HK-2 (cell line): ENCODE results near the gene AMFR.
A peak's percentile ranks its signal among the peaks of the same experiment; 100 is the strongest.
"Not testable (repeated sequence)": the region's sequence is repeated elsewhere in the genome, so short reads cannot be mapped to it uniquely, and the experiment has no call there.

Experiments used
- DNase-seq: peaks from one replicate; pipeline ENCODE4 v3.0.0-alpha.2; 2018; ENCODE audit not compliant: unreplicated experiment

Gene AMFR

DNA sequence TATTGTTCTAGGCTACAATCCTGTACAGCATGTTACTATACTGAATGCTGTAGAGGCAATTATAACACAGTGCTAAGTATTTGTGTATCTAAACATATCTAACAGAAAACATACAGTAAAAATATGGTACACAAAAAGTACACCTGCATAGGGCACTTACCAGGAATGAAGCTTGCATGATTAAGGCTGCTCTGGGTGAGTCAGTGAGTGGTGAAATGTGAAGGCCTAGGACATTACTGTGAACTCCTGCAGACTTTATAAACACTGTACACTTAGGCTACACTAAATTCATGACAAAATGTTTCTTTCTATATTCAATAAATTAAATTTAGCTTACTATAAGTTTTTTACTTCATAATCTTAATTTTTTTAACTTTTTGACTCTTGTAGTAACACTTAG, 37.1 kb downstream of the AMFR start:
- no peak for DNase-seq

DNA sequence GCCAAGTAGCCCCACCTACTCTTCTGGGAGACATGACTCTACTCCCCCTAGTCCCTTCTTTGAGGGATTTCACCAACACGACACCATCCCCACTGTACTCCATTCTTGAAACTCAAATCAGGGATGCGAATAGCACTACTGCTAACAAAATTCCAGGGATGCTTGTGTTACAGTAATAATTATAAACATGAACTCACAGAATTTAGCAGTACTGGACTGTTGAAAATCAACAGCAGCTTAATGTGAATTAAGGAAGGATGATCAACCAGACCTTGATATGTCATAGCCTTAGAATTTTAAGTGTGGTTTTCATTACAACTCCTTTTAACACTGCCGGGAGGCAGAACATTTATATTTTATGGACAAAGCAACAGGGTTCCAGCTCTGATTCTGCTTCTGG, 37.9 kb downstream of the AMFR start:
- no peak for DNase-seq

DNA sequence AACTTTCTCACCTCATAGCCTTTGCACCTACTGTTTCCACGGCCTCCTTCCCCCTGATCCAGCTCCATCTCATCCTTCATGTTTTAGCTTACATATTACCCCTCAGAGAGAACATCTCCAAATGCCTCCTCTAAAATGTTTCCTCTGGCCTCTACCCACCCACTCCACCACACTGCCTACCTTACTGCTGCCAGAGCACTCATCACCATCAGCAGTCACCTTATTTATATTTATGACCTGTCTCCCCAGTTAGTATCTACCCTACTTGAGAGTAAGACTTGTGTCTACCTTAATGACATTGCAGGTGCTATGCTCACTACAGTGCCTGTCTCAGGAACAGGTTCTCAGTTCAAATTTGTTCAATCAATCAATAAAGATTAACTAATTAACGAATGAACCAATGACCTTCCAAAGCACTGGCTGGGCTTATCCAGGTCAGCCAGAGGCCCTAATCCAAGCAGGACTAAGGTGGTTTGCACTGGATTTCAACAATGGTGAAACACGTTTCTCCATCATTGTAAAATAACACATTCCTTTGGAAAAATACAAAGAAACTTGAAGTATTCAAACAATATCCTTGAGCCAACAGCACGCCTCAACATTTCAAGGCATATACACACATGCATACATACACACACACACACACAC, 41.1 kb downstream of the AMFR start:
- no peak for DNase-seq

DNA sequence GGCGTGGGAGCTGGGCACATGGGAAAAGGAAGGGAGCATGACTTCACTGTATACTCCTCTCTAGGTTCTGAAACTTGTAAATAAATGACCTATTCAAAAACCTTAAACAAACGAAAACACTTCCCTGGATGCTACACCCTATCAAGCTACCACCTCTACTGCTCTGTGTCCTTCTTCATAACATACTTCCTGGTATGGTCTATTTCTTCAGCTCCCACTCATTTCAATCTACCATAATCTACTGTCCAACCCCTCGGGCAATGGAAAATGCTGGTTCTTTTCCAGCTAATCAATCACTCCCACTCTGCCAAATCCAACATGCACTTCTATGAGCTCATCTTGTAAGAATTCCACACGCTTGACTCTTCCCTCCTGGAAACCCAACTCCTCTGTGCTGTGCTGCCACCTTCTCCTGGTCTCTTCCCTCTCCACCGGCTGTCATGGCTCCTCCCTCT, 42.4 kb downstream of the AMFR start:
- peak; percentile 56 for DNase-seq

DNA sequence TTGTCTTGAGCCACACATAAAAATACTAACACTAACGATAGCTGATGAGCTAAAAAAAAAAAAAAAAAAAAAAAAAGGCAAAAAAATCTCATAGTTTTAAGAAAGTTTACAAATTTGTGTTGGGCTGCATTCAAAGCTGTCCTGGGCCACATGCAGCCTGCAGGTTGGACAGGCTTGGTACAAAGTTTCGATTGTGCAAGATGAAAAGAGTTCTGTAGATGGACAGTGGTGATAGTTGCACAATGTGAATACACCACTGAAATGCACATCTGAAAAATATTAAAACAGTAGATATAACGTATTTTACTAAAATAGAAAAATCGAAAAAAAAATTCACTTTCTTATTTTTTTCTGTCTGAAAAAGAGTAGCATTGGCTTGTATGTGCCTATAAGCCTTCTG, 42.9 kb downstream of the AMFR start:
- DNase-seq: no peak

DNA sequence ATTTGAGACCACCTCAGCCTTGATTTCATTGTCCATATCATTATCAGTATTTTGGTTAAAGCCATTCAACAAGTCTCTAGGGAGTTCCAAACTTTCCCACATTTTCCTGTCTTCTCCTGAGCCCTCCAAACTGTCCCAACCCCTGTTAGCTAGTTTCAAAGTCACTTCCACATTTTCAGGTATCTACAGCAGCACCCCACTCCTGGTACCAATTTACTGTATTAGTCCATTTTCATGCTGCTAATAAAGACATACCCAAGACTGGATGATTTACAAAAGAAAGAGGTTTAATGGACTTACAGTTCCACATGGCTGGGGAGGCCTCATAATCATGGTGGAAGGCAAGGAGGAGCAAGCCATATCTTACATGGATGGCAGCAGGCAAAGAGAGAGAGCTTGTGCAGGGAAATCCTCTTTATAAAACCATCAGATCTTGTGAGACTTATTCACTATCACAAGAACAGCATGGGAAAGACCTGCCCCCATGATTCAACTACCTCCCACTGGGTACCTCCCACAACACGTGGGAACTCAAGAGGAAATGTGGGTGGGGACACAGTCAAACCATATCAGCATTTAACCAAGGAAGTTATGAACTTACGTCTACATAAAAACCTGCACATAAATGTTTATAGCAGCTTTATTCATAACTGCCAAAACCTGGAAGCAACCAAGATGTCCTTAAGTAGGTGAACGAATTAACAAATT, 44.4 kb downstream of the AMFR start:
- DNase-seq: not testable (repeated sequence)

DNA sequence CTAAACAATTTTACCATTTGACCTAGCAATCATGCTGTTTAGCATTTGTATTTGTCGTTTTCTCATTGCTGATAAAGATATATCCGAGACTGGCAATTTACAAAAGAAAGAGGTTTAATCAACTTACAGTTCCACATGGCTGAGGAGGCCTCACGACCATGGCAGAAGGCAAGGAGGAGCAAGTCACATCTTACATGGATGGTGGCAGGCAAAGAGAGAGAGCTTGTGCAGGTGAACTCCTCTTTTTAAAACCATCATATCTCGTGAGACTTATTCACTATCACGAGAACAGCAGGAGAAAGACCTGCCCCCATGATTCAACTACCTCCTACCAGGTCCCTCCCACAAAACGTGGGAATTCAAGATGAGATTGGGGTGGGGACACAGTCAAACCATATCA, 46.3 kb downstream of the AMFR start:
- DNase-seq: not testable (repeated sequence)

DNA sequence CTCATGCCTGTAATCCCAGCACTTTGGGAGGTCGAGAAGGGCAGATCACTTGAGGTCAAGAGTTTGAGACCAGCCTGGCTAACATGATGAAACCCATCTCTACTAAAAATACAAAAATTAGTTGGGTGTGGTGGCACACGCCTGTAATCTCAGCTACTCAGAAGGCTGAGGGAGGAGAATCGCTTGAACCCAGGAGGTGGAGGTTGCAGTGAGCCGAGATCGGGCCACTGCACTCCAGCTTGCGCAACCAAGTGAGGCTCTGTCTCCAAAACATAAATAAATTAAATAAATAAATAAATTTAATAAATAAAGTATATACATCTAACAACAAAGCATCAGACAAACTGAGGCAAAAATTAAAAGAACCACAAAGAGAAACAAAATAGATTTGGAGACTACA, 49.6 kb downstream of the AMFR start:
- DNase-seq: not testable (repeated sequence)

DNA sequence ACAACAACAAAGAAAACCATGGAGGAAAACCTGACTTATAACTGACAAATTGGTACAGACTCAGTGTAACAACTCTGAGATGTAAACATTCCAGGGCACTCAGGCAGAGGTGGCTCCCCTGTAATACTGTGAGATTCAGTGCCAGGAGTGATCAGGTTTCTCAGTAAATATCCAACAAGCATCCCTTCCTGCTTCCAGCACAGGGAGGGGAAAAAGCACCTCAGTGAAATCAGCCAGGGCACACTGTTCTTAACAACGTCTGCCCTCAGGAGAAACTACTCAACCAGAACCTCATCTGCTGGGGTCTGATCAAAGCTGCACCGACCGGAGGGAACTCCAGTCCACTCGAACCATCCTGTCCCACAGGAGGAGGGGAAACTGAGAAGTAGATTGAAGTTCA, 52.3 kb downstream of the AMFR start:
- no peak for DNase-seq

DNA sequence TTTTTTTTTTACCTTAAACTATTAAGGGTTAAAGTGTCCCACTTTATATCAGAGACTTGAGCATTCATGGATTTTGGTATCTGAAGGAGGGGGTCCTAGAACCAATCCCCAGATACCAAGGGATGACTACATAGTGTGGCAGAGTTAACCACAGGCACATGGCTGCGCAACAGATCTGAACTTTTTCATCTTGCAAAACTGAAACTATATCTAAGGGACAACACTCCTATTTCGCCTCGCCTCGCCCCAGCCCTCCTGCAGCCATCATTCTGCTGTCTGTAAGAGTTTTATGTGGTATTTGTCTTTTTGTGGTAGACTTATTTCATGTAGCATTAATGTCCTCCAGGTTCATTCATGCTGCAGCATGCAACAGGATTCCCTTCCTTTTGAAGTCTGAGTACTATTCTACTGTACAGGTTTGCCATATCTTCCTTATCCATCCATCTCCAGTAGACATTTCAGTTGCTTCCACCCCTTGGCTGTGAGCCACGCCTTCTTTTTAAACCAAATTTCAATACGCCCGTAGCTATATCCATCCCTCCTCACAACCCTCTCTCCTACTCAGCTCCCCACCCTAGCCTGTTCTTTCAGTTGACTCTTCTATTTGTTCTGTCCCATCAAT, 53.2 kb downstream of the AMFR start:
- DNase-seq: no peak

DNA sequence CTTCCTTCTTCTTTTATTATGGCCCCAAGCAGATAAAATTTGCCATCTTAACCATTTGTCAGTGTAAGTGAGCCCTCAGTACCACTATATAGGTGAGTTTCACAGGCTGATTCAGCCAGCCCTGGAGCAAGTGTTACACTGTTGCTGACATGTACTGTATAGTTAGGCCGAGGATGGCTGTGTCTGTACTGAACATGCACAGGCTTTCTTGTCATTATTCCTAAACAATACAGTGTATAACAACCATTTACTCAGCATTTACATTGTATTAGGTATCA, 53.7 kb downstream of the AMFR start:
- no peak for DNase-seq

DNA sequence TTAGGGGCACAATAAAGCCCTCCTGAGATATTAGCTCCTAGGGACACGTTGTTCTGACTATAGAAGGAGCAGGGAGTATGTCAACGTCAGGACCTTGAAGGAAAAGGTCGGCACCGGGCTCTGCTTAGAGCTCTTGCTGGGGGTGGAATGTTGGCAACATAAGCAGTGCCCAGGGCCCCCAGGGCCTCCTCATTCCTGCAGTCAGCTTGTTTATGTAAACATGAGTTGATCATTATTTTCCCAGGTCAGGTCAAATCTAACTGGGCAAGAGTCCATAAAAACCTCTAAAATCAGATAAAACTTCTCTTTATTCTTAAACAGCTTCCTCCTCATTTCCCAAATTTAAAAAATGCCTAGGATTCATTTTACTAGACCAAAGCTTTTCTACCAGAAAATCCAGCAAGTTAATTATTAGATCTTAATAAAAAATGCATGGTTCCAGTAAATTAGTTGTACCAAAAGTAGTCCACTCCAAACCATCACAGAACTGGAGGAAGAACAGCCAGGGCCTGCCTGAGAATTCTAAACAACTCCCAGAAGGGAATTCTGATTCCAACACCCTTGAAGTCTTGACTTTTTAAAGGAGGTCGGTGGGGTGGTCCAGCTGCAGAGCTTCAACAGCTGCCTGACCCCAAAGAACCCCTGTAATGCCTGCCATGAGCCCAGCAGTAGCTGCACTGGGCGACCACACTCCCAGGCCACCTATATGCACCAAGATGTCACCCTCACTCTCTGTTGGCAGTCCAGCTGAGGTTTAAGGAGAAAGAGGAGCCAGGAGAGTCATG, 54.3 kb downstream of the AMFR start:
- DNase-seq: no peak

DNA sequence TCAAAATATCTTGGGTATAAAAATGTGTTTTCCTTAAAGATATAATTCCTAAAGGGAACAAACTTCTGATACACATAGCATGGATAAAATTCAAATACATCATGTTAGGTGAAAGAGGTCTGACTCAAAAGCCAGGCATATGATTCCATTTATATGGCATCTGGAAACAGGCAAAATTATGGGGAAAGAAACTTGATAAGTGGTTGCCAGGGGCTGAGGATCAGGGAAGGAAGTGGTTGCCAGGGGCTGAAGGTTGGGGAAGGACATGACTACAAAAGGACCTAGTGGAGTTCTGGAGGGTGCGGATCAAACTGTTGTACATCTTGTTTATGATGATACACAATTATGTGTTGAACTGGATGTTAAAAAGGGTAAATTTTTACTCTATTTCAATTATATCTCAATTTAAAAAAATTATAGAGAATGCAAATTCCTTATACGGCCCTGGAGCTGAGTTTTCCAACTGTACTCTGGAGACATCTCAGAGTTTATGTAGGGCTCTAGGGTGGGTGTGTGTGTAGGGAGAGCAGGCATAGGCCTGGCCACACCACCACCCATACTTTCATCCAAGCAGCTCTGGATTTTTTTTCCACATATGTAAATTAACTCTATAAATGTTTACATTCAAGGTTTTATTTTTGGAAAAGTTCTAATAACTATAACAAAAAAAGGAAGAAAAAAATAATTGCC, 55.0 kb downstream of the AMFR start:
- no peak for DNase-seq

DNA sequence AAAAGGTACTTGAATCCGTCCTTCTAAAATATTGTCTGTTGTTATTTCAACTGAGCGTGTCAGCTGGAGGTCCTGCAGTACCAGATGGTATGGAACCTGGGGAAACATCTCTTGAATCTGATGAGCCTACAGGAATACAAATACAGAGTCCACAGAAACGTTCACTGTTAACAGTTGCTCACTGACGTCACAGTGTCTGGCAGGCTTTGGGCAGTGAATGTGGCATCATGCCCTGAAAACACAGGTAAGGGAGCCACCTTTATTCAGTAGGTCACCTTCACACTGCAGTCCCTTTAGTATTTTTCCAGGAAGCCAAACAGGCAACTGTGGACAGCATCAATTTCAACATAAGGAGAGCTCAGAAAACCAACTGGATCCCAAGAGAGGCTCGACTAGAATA, 56.1 kb downstream of the AMFR start:
- no peak for DNase-seq

DNA sequence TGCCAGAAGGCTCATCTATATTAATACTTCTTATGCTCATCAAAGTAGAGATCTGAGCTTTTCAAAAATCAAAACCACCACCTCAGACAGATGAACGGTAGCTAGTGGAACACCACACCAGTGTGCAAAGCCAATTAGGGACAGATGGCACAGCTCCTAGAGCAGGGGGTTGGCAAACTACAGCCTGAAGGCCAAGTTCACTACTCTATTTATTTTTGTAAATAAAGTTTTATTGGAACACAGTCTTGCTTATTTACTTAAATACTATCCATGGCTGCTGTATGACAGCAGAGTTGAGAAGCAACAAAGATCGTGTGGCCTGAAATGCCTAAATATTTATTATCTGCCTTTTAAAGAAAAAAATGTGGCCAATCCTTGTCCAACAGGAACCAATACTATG, 56.8 kb downstream of the AMFR start:
- no peak for DNase-seq

DNA sequence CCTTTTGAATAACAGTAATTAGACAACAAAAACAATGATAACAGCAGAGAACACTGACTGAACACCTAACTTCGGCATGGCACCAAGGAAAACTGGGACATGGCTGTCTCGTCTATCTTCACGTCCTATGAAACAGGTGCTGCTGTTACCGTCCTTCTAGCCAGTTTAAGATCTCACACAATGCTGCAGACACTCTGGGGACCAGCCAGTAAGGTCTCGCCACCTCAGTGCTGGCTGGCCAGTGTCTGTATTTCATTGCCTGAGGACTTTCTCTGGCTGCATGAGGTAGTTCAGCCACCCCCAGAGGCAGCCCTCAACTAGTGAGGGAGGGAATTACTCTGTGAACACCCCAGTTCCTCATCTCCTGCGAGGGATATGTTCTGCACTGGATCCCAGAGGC, 57.6 kb downstream of the AMFR start:
- DNase-seq: no peak

DNA sequence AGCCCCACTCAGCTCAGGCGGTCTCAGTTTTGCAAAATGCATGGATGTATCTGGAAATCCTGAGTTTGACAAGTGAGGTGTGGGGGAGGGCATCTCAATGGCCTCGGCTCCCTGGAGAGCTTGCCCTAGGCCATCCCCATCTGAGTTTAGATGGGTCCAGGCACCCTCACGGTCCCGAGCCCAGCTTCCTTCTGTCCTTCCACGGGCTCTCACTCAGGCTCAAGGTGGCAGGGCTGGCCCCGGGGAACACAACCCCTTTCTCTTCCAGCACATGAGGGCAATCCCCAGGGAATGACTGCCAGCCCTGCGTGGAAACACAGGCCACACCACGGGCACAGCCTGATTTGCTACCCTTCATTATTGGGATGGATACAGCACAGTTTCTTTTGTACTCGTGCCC, 58.4 kb downstream of the AMFR start:
- no peak for DNase-seq

DNA sequence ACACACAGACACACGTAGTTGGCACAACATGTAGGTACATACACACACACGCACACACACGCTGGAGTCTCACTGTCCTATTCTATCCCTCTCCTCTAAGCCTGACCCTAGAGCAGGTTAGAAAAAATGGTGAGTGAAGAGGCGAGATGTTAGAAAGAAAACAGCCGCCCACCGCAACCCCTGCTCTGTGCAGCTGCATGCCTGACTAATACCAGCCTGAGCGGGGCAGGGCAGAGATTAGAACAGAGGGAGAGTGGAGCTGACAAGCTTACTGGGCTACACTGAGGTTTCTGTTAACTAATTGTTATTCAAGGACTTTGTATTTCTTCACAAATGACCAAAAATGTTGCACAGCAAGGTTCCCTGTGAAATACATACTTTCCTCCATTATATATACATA, 59.8 kb downstream of the AMFR start:
- no peak for DNase-seq

DNA sequence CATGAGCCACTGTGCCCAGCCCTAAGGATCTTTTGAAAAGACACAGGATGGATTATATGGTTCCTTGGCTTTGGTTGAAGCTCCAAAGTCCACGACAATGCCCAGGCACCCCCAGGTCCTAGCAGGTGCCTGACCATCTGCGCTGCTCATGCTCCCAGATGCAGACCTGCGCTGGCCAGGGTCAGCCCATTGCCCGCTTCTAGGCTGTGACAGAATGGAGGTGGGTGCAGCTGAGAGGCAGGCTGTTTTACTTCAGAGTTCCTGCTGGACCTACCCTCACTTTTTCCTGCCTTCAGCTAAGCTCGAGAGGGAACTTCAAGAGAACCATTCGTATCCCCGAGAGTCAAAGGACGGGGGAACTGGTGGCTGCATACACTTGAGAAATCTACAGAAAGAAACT, 60.5 kb downstream of the AMFR start:
- no peak for DNase-seq

DNA sequence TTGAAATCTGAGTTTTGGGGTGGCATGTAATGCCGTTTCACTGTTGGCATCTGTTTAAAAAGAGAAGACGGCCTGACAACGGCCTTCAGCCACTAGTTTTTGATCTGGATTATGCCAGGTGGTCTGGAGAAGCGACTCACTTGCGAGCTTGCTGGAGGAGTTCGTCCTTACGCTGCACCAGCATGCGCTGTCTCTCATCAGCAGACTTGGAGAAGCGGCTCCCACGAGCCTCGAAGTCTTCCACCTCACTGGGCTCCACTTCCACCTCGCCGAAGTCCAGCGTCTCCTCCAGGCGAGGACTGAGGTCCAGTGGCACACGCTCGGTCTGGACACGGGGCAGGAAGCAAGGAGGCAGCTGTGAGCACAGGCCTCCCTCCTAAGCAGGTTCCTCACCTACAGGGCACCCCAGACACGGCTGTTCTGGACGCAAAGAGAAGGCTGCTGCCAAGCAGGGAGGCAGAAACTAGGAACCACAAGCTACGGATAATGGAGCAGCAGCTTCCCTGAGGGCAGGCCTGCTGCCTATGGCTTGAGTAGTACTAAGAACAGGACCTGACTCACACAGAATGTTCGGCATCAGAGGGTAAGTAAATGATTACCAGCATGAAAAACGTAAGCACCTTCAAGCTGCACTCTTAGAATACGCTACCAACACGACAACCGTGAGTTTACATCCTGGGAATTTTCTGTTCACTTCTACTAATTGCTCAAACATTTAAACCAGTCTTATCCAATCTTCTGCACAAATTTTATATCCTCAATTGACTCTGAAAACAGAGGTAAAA, 61.4 kb downstream of the AMFR start:
- no peak for DNase-seq

DNA sequence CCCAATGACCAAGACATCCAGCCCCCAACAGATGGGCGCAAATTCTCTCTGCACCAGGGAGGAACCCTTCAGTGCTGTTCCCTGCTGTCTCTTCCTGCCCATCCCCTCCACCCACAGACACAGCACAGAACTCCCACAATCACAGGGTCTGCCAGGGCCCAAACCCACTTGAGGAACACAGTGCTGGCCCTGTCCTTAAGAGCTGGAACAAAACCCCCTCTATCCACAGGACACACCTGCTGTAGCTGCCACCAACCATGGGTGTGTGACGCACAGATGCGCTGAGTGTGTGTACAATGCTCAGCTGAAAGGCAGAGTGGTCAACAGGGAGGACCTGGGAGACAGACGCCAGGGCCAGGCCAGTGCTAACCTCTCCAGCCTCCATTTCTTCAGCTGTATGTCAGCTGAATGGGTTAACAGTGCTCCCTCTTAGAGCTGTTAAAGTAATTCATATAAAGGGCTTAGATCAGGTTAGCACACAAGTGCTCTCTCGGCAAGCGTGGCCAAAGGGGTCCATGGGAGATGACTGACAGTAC, 62.1 kb downstream of the AMFR start:
- no peak for DNase-seq
